Spinal cord (tissue), 10 donors: ENCODE measurements around the gene POU3F2. TPM values are rescaled to one million over a fixed set of nuclear protein-coding genes. Genes with fewer than 3 reads are reported as not detected.
A peak's percentile ranks its signal among the peaks of the same experiment; 100 is the strongest.

Experiments
- DNase-seq, 6 donors: peaks; one replicate each; pipeline versions ENCODE4 v3.0.0 to v3.0.0-alpha.2; 2013 to 2015; ENCODE audit warnings: low spot score in 6 of 6, low read depth in 4 of 6
- H3K27ac ChIP-seq: one replicate; pipeline ENCODE4 v1.5.1; 2013; ENCODE audit warnings: low read depth, low read length, control low read depth
- H3K27me3 ChIP-seq: one replicate; pipeline ENCODE4 v1.6.1; 2013; ENCODE audit warnings: low read length; ENCODE audit not compliant: control insufficient read depth, insufficient read depth
- H3K36me3 ChIP-seq: one replicate; pipeline ENCODE4 v1.6.1; 2013; ENCODE audit warnings: low read length; ENCODE audit not compliant: control insufficient read depth, insufficient read depth
- H3K4me1 ChIP-seq: one replicate; pipeline ENCODE4 v1.6.1; 2013; ENCODE audit warnings: low read length; ENCODE audit not compliant: control insufficient read depth, insufficient read depth
- H3K4me3 ChIP-seq: one replicate; pipeline ENCODE4 v1.5.1; 2013; ENCODE audit warnings: low read depth, low read length, control low read depth
- H3K9me3 ChIP-seq: one replicate; pipeline ENCODE4 v1.6.1; 2013; ENCODE audit warnings: low read length; ENCODE audit not compliant: control insufficient read depth, insufficient read depth
- WGBS: methylation state at CpG from one replicate; pipeline ENCODE4 v1.1.5; 2013; ENCODE audit warnings: missing lambda C conversion rate; ENCODE audit not compliant: insufficient coverage; 5-methylcytosine and 5-hydroxymethylcytosine counted together
- long read RNA-seq, 4 donors: transcript quantifications; one replicate each; lab custom pipeline, GENCODE V29; 2026
- polyA plus RNA-seq, 2 donors: library from polyadenylated mRNA; unstranded; fragments of 120-200 nt; gene quantifications; one replicate each; pipeline ENCODE4 v1.2.1, GENCODE V29; 2013; ENCODE audit not compliant: insufficient read length in 2 of 2
- total RNA-seq, 2 donors: library from RNA; depleted of rRNA in 1 of 2; stranded (reverse); fragments of 120-200 nt in 1 of 2; fragments of >200 nt in 1 of 2; gene quantifications; one replicate each; pipeline versions ENCODE4 v1.2.3 to v1.2.4, GENCODE V29; 2013 to 2014
- donor health status: healthy.

The POU3F2 gene
- total RNA-seq: 10 to 100 TPM; 10.0 to 25.0 TPM
- polyA plus RNA-seq: 10 to 100 TPM; 29.8 to 43.8 TPM
- long read RNA-seq, donor 1, full-length matches to known transcripts: 52 of 52 reads
- long read RNA-seq, donor 1, partial matches to known transcripts: 0 of 52 reads
- long read RNA-seq, donor 1, other reads (novel, unspliced or antisense): 0 of 52 reads
- long read RNA-seq, donor 2, full-length matches to known transcripts: 16 of 16 reads
- long read RNA-seq, donor 2, partial matches to known transcripts: 0 of 16 reads
- long read RNA-seq, donor 2, other reads (novel, unspliced or antisense): 0 of 16 reads
- long read RNA-seq, donor 3, full-length matches to known transcripts: 21 of 21 reads
- long read RNA-seq, donor 3, partial matches to known transcripts: 0 of 21 reads
- long read RNA-seq, donor 3, other reads (novel, unspliced or antisense): 0 of 21 reads
- long read RNA-seq, donor 4: 0 reads

DNA sequence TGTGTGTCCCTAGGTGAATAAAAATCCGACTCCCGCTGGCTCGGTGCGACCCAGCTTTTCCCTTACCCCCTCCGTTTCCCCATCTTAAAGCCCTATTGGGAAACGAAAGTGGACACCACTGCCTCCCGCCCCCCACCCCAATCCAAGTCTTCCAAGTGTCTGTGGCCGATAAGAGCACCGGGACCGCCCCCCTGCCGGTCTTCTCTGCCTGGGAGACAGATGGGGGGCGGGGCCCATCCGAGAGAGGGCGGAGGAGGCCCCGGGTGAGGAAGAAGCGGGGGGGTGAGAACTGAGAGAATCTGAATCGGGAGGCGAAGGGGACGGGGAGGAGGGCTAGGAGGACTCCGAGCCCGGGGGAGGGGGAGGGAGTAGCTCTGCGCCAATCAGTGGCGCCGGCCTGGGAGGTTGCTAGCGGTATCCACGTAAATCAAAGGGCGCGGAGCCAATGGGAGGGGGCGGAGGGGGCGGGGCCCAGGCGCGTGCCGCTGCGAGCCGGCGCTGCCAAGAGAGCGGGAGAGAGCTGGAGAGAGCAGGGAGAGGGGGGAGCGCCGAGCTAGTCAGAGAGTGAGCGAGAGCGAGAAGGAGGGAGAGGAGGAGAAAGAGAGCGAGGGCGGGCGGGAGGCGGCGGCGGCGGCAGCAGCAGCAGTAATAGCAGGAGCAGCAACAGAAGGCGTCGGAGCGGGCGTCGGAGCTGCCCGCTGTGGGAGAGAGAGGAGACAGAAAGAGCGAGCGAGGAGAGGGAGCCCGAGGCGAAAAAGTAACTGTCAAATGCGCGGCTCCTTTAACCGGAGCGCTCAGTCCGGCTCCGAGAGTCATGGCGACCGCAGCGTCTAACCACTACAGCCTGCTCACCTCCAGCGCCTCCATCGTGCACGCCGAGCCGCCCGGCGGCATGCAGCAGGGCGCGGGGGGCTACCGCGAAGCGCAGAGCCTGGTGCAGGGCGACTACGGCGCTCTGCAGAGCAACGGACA is at the start of gene POU3F2:
Gene POU3F2, plus strand, starts transcription at position 515 of the 972 bp plus-strand sequence. Its CDS starts 300 bp downstream, at position 815.
- peak; percentile 77 to 99 (median 94) for DNase-seq

GRCh38 chr6:98787435-98787834 is 46.9 kb upstream of the POU3F2 start:
- peaks cover 5% of the 10 kb centered on the region for H3K4me1 ChIP-seq
- WGBS: 22% methylated on average over 7 of the region's 8 CpGs
- no peaks in the 10 kb centered on the region for H3K27me3 ChIP-seq
- no peaks in the 10 kb centered on the region for H3K9me3 ChIP-seq
- peak overlapping the region; percentile 7 for H3K4me3 ChIP-seq
- H3K27ac ChIP-seq: peak overlapping the region; percentile 78
- H3K36me3 ChIP-seq: no peaks in the 10 kb centered on the region
- peak; percentile 65 to 96 (median 85) for DNase-seq

More for the DNA sequence above, at the start of gene POU3F2:
- H3K4me3 ChIP-seq: peak within 1 kb of the TSS; percentile 75
- no peaks in the 10 kb centered on the region for H3K36me3 ChIP-seq
- no peaks in the 10 kb centered on the region for H3K9me3 ChIP-seq
- peak within 1 kb of the TSS; percentile 96 for H3K27ac ChIP-seq
- under 1% methylated on average over 81 of the region's 83 CpGs for WGBS
- peaks cover 41% of the 10 kb centered on the region for H3K4me1 ChIP-seq
- H3K27me3 ChIP-seq: peaks cover 67% of the 10 kb centered on the region

- peak in 5 of 6 donors; percentile 36 to 85 (median 53) for DNase-seq
- Histone ChIP-seq H3K4me3 (peak overlapping the region; percentile 7), H3K36me3 (no peaks in the 10 kb centered on the region), H3K9me3 (no peaks in the 10 kb centered on the region), H3K4me1 (peaks cover 5% of the 10 kb centered on the region), H3K27me3 (no peaks in the 10 kb centered on the region), H3K27ac (peak overlapping the region; percentile 78)
- 18% methylated on average over 15 of the region's 15 CpGs for WGBS
Measured at GRCh38 chr6:98787961-98788360, 46.4 kb upstream of the POU3F2 start.

DNA sequence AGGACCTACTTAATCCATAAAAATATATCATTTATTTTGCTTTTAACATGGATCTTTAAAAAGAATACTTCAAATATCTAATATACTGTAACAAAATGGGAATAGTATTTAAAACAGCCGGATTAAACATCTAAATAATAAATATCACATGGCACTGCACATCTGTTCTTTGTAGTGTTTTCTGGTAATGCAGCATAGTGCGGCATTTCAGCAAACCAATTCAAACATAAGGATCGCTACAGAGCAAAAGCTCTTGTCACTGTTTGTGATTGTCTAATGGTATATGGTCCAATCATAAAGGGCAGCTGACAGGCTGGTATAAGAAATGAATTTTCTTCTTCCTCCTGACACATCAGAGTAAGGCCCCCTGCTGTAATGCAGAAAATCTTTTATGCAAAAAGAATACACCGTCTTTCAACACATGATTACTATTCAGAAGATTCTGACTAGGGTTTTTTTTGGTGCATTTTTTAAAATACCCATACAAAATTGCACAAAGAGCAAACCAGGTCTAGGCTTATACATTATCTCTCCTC is 40.0 kb upstream of the POU3F2 start:
- no peaks in the 10 kb centered on the region for H3K27me3 ChIP-seq
- no peaks in the 10 kb centered on the region for H3K4me1 ChIP-seq
- DNase-seq: peak in 1 of 6 donors; percentile 54
- no peaks in the 10 kb centered on the region for H3K36me3 ChIP-seq
- H3K4me3 ChIP-seq: no peak overlapping the region
- no peaks in the 10 kb centered on the region for H3K9me3 ChIP-seq
- no peak overlapping the region for H3K27ac ChIP-seq
- WGBS: no CpG with 5 or more reads among the region's 4 CpGs

DNA sequence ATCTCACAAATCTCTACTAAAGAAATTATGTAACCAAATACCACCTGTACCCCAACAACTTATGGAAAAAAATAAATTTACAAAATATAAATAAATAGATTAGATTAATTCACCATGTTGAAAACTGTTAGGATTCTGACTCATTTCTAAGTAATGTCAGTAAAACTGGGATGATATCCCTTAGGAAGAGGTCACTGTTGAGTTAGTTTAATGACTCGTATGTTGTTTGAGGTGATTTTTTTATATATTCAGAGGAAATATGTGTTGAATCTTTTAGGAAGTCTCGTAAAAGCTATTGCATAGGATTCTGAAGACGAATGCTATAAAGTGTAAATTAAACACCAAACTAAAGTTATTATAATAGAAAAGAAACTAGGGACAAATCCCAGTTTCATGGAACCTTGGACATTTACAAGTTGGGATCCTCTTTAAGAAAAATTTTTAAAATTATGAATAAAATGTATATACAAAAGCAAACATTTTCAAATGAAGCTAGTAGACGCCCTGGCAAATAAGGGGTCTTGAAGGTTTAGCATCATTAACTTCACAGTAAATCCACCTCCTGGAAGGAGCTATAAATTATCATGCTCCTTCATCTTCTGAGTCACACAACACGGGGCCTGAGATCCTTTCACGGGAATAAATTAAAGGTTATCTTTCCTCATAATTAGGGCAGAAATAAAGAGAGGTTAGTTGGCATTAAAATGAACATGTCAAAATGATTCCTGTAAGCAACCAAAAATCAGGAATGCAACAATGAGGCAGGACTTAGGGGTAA is 37.0 kb upstream of the POU3F2 start:
- Histone ChIP-seq H3K4me3 (no peak overlapping the region), H3K27ac (no peak overlapping the region), H3K36me3 (no peaks in the 10 kb centered on the region), H3K9me3 (no peaks in the 10 kb centered on the region), H3K27me3 (no peaks in the 10 kb centered on the region), H3K4me1 (no peaks in the 10 kb centered on the region)
- 83% methylated on average over 2 of the region's 6 CpGs for WGBS
- no peak for DNase-seq

- no peaks in the 10 kb centered on the region for H3K4me1 ChIP-seq
- no peak overlapping the region for H3K27ac ChIP-seq
- WGBS: 100% methylated on average over 2 of the region's 3 CpGs
- no peaks in the 10 kb centered on the region for H3K27me3 ChIP-seq
- no peak overlapping the region for H3K4me3 ChIP-seq
- no peaks in the 10 kb centered on the region for H3K36me3 ChIP-seq
- no peaks in the 10 kb centered on the region for H3K9me3 ChIP-seq
- no peak for DNase-seq
Measured at GRCh38 chr6:98800866-98801265, 33.5 kb upstream of the POU3F2 start.

DNA sequence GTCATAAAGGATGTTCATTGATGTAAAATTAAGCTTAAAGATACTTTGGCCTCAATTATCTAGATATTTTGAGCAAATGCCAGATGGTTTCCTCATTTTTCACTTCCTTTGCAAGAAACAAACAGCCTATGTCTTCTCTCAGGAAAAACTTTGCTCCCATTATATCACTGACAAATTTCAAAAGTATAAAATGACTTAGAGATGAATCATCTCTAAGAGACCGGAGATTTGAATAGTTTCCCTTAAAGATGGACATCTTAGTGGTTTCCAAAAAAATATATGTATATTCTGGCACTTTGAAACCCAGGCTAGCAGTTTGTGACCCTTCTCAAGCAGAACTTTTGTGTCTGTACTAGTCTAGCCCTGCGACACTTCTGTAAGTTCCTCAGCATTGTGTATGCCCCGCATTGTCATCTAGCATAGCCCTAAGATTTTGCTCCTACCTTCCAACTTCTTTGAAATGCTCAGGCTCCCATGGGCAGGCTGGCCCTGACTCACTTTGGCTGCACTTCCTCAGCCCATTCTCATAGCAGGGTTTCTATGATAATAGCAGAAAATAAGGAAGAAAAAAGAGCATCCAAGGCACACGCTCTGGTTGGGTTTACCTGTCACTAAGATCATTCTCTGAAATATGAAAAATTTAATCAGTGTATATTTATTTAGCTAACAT is 25.7 kb upstream of the POU3F2 start:
- 83% methylated on average over 2 of the region's 4 CpGs for WGBS
- no peak overlapping the region for H3K4me3 ChIP-seq
- no peak overlapping the region for H3K27ac ChIP-seq
- no peaks in the 10 kb centered on the region for H3K4me1 ChIP-seq
- no peaks in the 10 kb centered on the region for H3K27me3 ChIP-seq
- no peaks in the 10 kb centered on the region for H3K9me3 ChIP-seq
- no peaks in the 10 kb centered on the region for H3K36me3 ChIP-seq
- no peak for DNase-seq

DNA sequence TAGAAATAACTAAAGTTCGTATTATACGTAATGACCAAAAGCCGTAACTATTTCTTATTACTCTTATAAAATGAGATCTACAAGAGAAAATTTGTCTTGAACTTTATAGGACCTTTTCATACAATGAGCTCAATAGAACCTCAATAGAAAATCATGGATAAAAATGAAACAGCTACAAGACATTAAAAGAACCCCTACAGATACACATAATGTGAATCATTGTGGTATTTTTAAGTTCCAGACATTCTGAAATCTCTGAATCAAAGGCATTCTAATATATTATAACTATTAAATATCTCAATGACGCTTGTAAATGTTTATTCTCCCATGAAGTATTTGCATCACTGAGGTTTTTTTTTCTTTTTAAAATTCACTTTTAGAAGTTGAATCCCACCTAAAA is 22.2 kb upstream of the POU3F2 start:
- no peak overlapping the region for H3K4me3 ChIP-seq
- no peak overlapping the region for H3K27ac ChIP-seq
- no peaks in the 10 kb centered on the region for H3K36me3 ChIP-seq
- peaks cover 6% of the 10 kb centered on the region for H3K9me3 ChIP-seq
- no CpG with 5 or more reads among the region's 4 CpGs for WGBS
- no peak for DNase-seq
- H3K27me3 ChIP-seq: no peaks in the 10 kb centered on the region
- no peaks in the 10 kb centered on the region for H3K4me1 ChIP-seq
